Progenitor cell of endocrine pancreas (in vitro differentiated cells): ENCODE results near the gene SLC35D3. TPM values are rescaled to one million over a fixed set of nuclear protein-coding genes. Genes with fewer than 3 reads are reported as not detected.

Experiments used
- DNase-seq: peaks from one replicate; pipeline ENCODE4 v3.0.0; 2021; ENCODE audit warnings: low spot score; ENCODE audit not compliant: unreplicated experiment
- H3K27ac Mint-ChIP-seq: 2 replicates; pipeline ENCODE4 v1.8.0; 2021; ENCODE audit warnings: mild to moderate bottlenecking, moderate library complexity, mixed read lengths
- H3K27me3 Mint-ChIP-seq: 2 replicates; pipeline ENCODE4 v1.8.0; 2021; ENCODE audit warnings: mixed read lengths
- H3K36me3 Mint-ChIP-seq: 2 replicates; pipeline ENCODE4 v1.8.0; 2022; ENCODE audit warnings: mixed read lengths; ENCODE audit not compliant: insufficient read depth
- H3K4me1 Mint-ChIP-seq: 2 replicates; pipeline ENCODE4 v1.8.0; 2021; ENCODE audit warnings: low read depth, mixed read lengths
- H3K4me3 Mint-ChIP-seq: 2 replicates; pipeline ENCODE4 v1.8.0; 2021; ENCODE audit warnings: low read depth, mild to moderate bottlenecking, moderate library complexity, mixed read lengths
- H3K9me3 Mint-ChIP-seq: 2 replicates; pipeline ENCODE4 v1.8.0; 2021; ENCODE audit warnings: low read depth, mixed read lengths
- CTCF ChIP-seq: fragments of 200-600 bp; sonication (generic); IDR thresholded peaks from one replicate; pipeline ENCODE4 v1.5.0; 2021; ENCODE audit warnings: antibody characterized with exemption, mild to moderate bottlenecking; ENCODE audit not compliant: unreplicated experiment
- total RNA-seq: library from RNA; stranded (reverse); gene quantifications from 2 replicates; pipeline ENCODE4 v1.2.1, GENCODE V29; 2021

Gene SLC35D3
- total RNA-seq, 1 donor from 2014 or later = not detected

GRCh38 chr6:136887953-136888352 lies 34.1 kb upstream of the SLC35D3 start:
- no peak for DNase-seq
- TF ChIP-seq CTCF = no peak
- H3K4me1 Mint-ChIP-seq = peaks cover 36% of the 10 kb centered on the region
- no peak overlapping the region for H3K4me3 Mint-ChIP-seq
- H3K36me3 Mint-ChIP-seq = peaks cover 2% of the 10 kb centered on the region
- H3K27ac Mint-ChIP-seq = no peak overlapping the region
- peaks cover 30% of the 10 kb centered on the region for H3K27me3 Mint-ChIP-seq
- H3K9me3 Mint-ChIP-seq = no peaks in the 10 kb centered on the region

- H3K36me3 Mint-ChIP-seq = peaks cover 4% of the 10 kb centered on the region
- H3K4me3 Mint-ChIP-seq = no peak overlapping the region
- H3K27ac Mint-ChIP-seq = no peak overlapping the region
Measured at GRCh38 chr6:136889271-136890193, 32.6 kb upstream of the SLC35D3 start.

GRCh38 chr6:136890194-136890839 lies 31.8 kb upstream of the SLC35D3 start:
- no peak for TF ChIP-seq CTCF
- peaks cover 4% of the 10 kb centered on the region for H3K36me3 Mint-ChIP-seq
- peak overlapping the region; percentile 45 for H3K27ac Mint-ChIP-seq
- H3K4me3 Mint-ChIP-seq = peak overlapping the region; percentile 9
- H3K27me3 Mint-ChIP-seq = peaks cover 28% of the 10 kb centered on the region
- H3K4me1 Mint-ChIP-seq = peaks cover 31% of the 10 kb centered on the region
- H3K9me3 Mint-ChIP-seq = no peaks in the 10 kb centered on the region
- DNase-seq = no peak

More at GRCh38 chr6:136889271-136890193, 32.6 kb upstream of the SLC35D3 start:
- H3K9me3 Mint-ChIP-seq = no peaks in the 10 kb centered on the region
- DNase-seq = no peak
- peaks cover 32% of the 10 kb centered on the region for H3K27me3 Mint-ChIP-seq
- peaks cover 31% of the 10 kb centered on the region for H3K4me1 Mint-ChIP-seq
- no peak for TF ChIP-seq CTCF

GRCh38 chr6:136890986-136891385 lies 31.1 kb upstream of the SLC35D3 start:
- no peak for TF ChIP-seq CTCF
- peaks cover 35% of the 10 kb centered on the region for H3K4me1 Mint-ChIP-seq
- peaks cover 21% of the 10 kb centered on the region for H3K27me3 Mint-ChIP-seq
- no peak for DNase-seq
- H3K4me3 Mint-ChIP-seq = no peak overlapping the region
- no peak overlapping the region for H3K27ac Mint-ChIP-seq
- H3K36me3 Mint-ChIP-seq = peaks cover 4% of the 10 kb centered on the region
- no peaks in the 10 kb centered on the region for H3K9me3 Mint-ChIP-seq

GRCh38 chr6:136893187-136893586 lies 28.9 kb upstream of the SLC35D3 start:
- H3K4me3 Mint-ChIP-seq = no peak overlapping the region

More at GRCh38 chr6:136893187-136893586, 28.9 kb upstream of the SLC35D3 start:
- peaks cover 15% of the 10 kb centered on the region for H3K27me3 Mint-ChIP-seq
- H3K4me1 Mint-ChIP-seq = peaks cover 31% of the 10 kb centered on the region
- H3K36me3 Mint-ChIP-seq = peaks cover 4% of the 10 kb centered on the region
- TF ChIP-seq CTCF = no peak
- no peaks in the 10 kb centered on the region for H3K9me3 Mint-ChIP-seq
- DNase-seq = no peak
- no peak overlapping the region for H3K27ac Mint-ChIP-seq
